Hepatocyte (in vitro differentiated cells): ENCODE data around the gene ING3. TPM values are rescaled to one million over a fixed set of nuclear protein-coding genes. Genes with fewer than 3 reads are reported as not detected.

Source experiments
- DNase-seq: peaks from one replicate; pipeline ENCODE4 v3.0.0-alpha.2; 2016; ENCODE audit warnings: low spot score
- H2AFZ ChIP-seq: fragments of 200-600 bp; sonication (generic); 2 replicates; pipeline ENCODE4 v1.6.0; 2016; ENCODE audit warnings: antibody characterized with exemption, mild to moderate bottlenecking
- H3K27ac ChIP-seq: fragments of 200-600 bp; sonication (generic); 2 replicates; pipeline ENCODE4 v1.5.1; 2016; ENCODE audit warnings: mild to moderate bottlenecking
- H3K27me3 ChIP-seq: fragments of 200-600 bp; sonication (generic); 2 replicates; pipeline ENCODE4 v1.6.1; 2016
- H3K36me3 ChIP-seq: fragments of 200-600 bp; sonication (generic); replicated peaks from 2 replicates; pipeline ENCODE4 v1.5.1; 2016; ENCODE audit warnings: low read depth; ENCODE audit not compliant: insufficient read depth
- H3K4me1 ChIP-seq: fragments of 200-600 bp; sonication (generic); 2 replicates; pipeline ENCODE4 v1.5.1; 2016; ENCODE audit warnings: mild to moderate bottlenecking, moderate library complexity; ENCODE audit not compliant: insufficient read depth
- H3K4me2 ChIP-seq: fragments of 200-600 bp; sonication (generic); 2 replicates; pipeline ENCODE4 v1.6.0; 2016
- H3K4me3 ChIP-seq: fragments of 200-600 bp; sonication (generic); 2 replicates; pipeline ENCODE4 v1.5.1; 2016; ENCODE audit warnings: mild to moderate bottlenecking
- H3K79me2 ChIP-seq: fragments of 200-600 bp; sonication (generic); 2 replicates; pipeline ENCODE4 v1.6.0; 2017; ENCODE audit warnings: mild to moderate bottlenecking
- H3K9me2 ChIP-seq: fragments of 200-600 bp; sonication (generic); replicated peaks from 2 replicates; pipeline ENCODE4 v1.6.0; 2017; ENCODE audit warnings: mild to moderate bottlenecking; ENCODE audit not compliant: insufficient read depth
- H3K9me3 ChIP-seq: fragments of 200-600 bp; sonication (generic); 2 replicates; pipeline ENCODE4 v1.5.1; 2016; ENCODE audit warnings: low read depth, mild to moderate bottlenecking
- H4K20me1 ChIP-seq: fragments of 200-600 bp; sonication (generic); 2 replicates; pipeline ENCODE4 v1.6.0; 2016; ENCODE audit warnings: mild to moderate bottlenecking; ENCODE audit not compliant: insufficient read depth, poor library complexity, severe bottlenecking
- EZH2 ChIP-seq: fragments of 200-600 bp; sonication (generic); IDR thresholded peaks from 2 replicates; pipeline ENCODE4 v1.6.1; 2016; ENCODE audit warnings: antibody characterized with exemption, mild to moderate bottlenecking, borderline replicate concordance
- EZH2phosphoT487 ChIP-seq: fragments of 200-600 bp; sonication (generic); IDR thresholded peaks from one replicate; pipeline ENCODE4 v1.6.1; 2018; ENCODE audit warnings: antibody characterized with exemption, mild to moderate bottlenecking, low read depth, moderate library complexity; ENCODE audit not compliant: unreplicated experiment, severe bottlenecking
- WGBS: methylation state at CpG from one replicate; pipeline ENCODE4 v1.1.6; 2016; ENCODE audit warnings: low lambda C conversion rate; ENCODE audit errors: missing lambda C conversion rate; 5-methylcytosine and 5-hydroxymethylcytosine counted together
- polyA plus RNA-seq: library from polyadenylated mRNA; unstranded; fragments of >200 nt; fragmentation: Nextera tagmentation; extraction: Ambion mirVana; gene quantifications from 2 replicates; pipeline ENCODE4 v1.2.1, GENCODE V29; 2016
- total RNA-seq: library from RNA; depleted of rRNA; stranded (reverse); fragments of >200 nt; gene quantifications from 2 replicates; pipeline ENCODE4 v1.2.3, GENCODE V29; 2014
- TF ChIP-seq, protein P1 (sequence below): fragments of 200-600 bp; sonication (generic); IDR thresholded peaks from 2 replicates; pipeline ENCODE4 v1.5.1; 2016; ENCODE audit warnings: antibody characterized with exemption, mild to moderate bottlenecking; ENCODE audit not compliant: poor library complexity

Gene ING3
- total and polyA plus RNA-seq, 2 experiments from 2014 or later: 14.1 to 29.6 TPM

DNA sequence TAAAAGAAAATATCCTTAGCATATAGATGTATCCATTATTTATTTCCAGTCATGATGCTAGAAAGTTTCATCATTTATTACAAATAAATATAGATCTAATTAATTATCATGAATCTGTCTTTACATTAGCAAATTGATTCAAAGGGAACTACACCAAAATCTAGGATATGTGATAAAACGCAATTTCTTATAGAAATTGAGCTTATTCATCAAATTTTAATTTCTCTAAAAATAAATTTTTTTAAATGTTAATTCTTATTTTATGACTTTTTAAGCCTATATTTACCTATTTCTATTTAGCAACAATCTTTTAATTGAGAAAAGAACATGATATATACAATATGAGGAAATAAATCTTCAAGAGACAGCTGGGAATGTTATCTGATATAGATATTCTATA, 34.0 kb upstream of the ING3 start:
- no peaks in the 10 kb centered on the region for H3K36me3 ChIP-seq
- H3K27me3 ChIP-seq: no peaks in the 10 kb centered on the region
- WGBS: 89% methylated on average over 1 of the region's 1 CpG
- H3K4me3 ChIP-seq: no peak overlapping the region
- H3K4me1 ChIP-seq: no peaks in the 10 kb centered on the region
- no peak overlapping the region for H3K4me2 ChIP-seq
- TF ChIP-seq, protein P1, sequence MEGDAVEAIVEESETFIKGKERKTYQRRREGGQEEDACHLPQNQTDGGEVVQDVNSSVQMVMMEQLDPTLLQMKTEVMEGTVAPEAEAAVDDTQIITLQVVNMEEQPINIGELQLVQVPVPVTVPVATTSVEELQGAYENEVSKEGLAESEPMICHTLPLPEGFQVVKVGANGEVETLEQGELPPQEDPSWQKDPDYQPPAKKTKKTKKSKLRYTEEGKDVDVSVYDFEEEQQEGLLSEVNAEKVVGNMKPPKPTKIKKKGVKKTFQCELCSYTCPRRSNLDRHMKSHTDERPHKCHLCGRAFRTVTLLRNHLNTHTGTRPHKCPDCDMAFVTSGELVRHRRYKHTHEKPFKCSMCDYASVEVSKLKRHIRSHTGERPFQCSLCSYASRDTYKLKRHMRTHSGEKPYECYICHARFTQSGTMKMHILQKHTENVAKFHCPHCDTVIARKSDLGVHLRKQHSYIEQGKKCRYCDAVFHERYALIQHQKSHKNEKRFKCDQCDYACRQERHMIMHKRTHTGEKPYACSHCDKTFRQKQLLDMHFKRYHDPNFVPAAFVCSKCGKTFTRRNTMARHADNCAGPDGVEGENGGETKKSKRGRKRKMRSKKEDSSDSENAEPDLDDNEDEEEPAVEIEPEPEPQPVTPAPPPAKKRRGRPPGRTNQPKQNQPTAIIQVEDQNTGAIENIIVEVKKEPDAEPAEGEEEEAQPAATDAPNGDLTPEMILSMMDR: no peak
- TF ChIP-seq EZH2phosphoT487 (no peak), EZH2 (no peak)
- no peak overlapping the region for H3K27ac ChIP-seq
- no peak for DNase-seq
- H2AFZ ChIP-seq: no peak overlapping the region
- H3K9me3 ChIP-seq: no peaks in the 10 kb centered on the region
- H3K79me2 ChIP-seq: no peaks in the 10 kb centered on the region
- no peaks in the 10 kb centered on the region for H4K20me1 ChIP-seq
- no peaks in the 10 kb centered on the region for H3K9me2 ChIP-seq

DNA sequence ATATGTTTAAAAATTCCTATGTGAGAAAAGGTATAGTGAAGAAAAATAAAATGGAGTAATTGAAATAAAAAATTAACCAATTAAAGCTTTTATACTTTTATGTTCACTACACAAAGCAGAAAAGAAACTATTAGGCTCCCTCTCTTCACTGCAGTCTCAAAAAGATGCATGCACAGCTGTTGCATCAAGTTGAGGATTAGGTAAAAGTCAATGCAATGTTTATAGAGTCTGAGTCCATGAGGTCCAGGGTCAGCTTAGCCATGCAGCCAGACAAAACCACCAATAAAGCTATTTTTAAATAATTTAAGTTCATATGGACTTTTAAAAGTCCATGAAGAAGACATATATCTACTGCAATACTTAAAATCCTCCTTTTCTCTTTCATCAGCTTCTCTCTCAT, 31.1 kb upstream of the ING3 start:
- Histone ChIP-seq H3K27me3 (no peaks in the 10 kb centered on the region), H3K9me3 (no peaks in the 10 kb centered on the region), H2AFZ (no peak overlapping the region), H3K4me3 (no peak overlapping the region), H3K4me1 (no peaks in the 10 kb centered on the region), H3K36me3 (no peaks in the 10 kb centered on the region), H4K20me1 (no peaks in the 10 kb centered on the region), H3K9me2 (no peaks in the 10 kb centered on the region), H3K4me2 (no peak overlapping the region), H3K27ac (no peak overlapping the region), H3K79me2 (no peaks in the 10 kb centered on the region)
- TF ChIP-seq EZH2 (no peak), EZH2phosphoT487 (no peak)
- TF ChIP-seq, protein P1: no peak
- DNase-seq: no peak

DNA sequence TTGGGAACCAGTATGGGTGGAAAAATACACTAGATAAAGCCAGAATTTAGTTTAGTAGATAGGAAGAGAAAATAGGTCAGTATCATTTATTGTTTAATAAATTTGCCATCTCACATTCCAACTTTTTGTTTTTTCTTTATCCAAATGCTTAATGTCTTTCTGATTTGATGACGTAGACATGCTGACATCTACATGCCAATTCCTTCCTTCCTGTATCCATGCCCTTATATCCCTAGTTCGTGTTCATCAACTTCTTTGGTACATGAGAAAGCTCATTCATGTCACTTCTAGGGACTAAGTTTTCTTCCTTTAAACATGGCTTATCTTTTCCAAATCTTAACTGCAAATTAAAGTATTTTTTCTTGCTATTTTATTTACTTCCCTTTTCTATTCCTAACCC, 30.5 kb upstream of the ING3 start:
- Histone ChIP-seq H2AFZ (no peak overlapping the region), H3K4me2 (no peak overlapping the region), H3K27me3 (no peaks in the 10 kb centered on the region), H4K20me1 (no peaks in the 10 kb centered on the region), H3K9me3 (no peaks in the 10 kb centered on the region), H3K4me1 (no peaks in the 10 kb centered on the region), H3K79me2 (no peaks in the 10 kb centered on the region), H3K9me2 (no peaks in the 10 kb centered on the region), H3K36me3 (no peaks in the 10 kb centered on the region), H3K4me3 (no peak overlapping the region), H3K27ac (no peak overlapping the region)
- no peak for DNase-seq
- TF ChIP-seq, protein P1: no peak
- TF ChIP-seq EZH2phosphoT487 (no peak), EZH2 (no peak)
- 90% methylated on average over 2 of the region's 2 CpGs for WGBS

DNA sequence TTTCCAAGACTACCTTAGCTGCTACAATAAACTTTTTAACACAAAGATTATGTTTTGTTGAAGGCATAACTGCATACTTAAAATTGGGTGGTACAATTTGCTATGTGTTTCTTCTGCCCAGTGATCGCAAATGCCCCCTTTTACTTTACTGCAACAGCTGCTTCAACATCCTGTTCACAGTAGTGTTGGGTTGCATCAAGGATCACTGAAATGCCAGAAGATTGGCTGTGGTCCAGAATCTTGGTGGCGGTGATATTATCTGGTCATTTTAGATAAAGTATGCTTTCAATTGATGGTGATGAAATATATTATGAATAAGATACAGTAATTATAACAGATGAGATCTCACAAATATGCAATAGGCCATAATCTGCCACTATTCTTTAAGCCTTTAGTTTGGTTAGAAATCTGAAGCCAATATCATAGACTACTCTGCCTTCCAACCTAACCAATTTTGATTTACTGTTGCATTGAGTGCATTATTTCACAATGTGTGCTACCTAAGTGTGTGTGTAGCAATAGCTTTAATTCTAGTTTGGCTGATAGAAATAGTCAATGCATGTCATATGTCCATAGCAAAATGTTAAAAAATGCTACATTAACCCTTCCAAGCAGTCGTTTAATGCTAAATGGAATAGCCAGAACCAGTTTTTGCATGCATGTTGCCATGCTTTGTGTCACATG, 29.8 kb upstream of the ING3 start:
- Histone ChIP-seq H3K4me3 (no peak overlapping the region), H3K79me2 (no peaks in the 10 kb centered on the region), H3K4me1 (no peaks in the 10 kb centered on the region), H2AFZ (no peak overlapping the region), H3K9me2 (no peaks in the 10 kb centered on the region), H3K4me2 (no peak overlapping the region), H3K27me3 (no peaks in the 10 kb centered on the region), H4K20me1 (no peaks in the 10 kb centered on the region), H3K36me3 (no peaks in the 10 kb centered on the region), H3K9me3 (no peaks in the 10 kb centered on the region), H3K27ac (no peak overlapping the region)
- 88% methylated on average over 3 of the region's 3 CpGs for WGBS
- TF ChIP-seq EZH2phosphoT487: no peak
- TF ChIP-seq, protein P1: no peak
- TF ChIP-seq EZH2: no peak
- DNase-seq: no peak
